Measurements from ENCODE around the gene ABCC1.

GRCh38 chr16:16143931-16144330, 194.5 kb downstream of the ABCC1 start:
- TF ChIP-seq, protein P1, sequence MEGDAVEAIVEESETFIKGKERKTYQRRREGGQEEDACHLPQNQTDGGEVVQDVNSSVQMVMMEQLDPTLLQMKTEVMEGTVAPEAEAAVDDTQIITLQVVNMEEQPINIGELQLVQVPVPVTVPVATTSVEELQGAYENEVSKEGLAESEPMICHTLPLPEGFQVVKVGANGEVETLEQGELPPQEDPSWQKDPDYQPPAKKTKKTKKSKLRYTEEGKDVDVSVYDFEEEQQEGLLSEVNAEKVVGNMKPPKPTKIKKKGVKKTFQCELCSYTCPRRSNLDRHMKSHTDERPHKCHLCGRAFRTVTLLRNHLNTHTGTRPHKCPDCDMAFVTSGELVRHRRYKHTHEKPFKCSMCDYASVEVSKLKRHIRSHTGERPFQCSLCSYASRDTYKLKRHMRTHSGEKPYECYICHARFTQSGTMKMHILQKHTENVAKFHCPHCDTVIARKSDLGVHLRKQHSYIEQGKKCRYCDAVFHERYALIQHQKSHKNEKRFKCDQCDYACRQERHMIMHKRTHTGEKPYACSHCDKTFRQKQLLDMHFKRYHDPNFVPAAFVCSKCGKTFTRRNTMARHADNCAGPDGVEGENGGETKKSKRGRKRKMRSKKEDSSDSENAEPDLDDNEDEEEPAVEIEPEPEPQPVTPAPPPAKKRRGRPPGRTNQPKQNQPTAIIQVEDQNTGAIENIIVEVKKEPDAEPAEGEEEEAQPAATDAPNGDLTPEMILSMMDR (conservative IDR thresholded peaks at IDR 0.05; ENCODE audit: low read depth, low read length): no peak
- TF ChIP-seq EZH2 (IDR thresholded peaks at IDR 0.05; ENCODE audit: low read length, unreplicated experiment): no peak

All from PC-3 (cell line).